AG09309 (cell line): ENCODE results near the gene PFDN2.

Source experiments
- DNase-seq: peaks from one replicate; pipeline ENCODE4 v3.0.0-alpha.2; 2010; ENCODE audit warnings: low read depth
- H3K4me3 ChIP-seq: 2 replicates; pipeline ENCODE4 v1.5.1; 2011; ENCODE audit warnings: mild to moderate bottlenecking, low read depth, low read length, moderate library complexity; ENCODE audit not compliant: control insufficient read depth
- TF ChIP-seq, protein P1 (sequence below): IDR thresholded peaks from 2 replicates; pipeline ENCODE4 v1.5.1; 2011; ENCODE audit warnings: mild to moderate bottlenecking, low read depth, low read length, inconsistent platforms; ENCODE audit not compliant: insufficient read depth, control insufficient read depth; ENCODE audit errors: missing control alignments

Gene PFDN2

DNA sequence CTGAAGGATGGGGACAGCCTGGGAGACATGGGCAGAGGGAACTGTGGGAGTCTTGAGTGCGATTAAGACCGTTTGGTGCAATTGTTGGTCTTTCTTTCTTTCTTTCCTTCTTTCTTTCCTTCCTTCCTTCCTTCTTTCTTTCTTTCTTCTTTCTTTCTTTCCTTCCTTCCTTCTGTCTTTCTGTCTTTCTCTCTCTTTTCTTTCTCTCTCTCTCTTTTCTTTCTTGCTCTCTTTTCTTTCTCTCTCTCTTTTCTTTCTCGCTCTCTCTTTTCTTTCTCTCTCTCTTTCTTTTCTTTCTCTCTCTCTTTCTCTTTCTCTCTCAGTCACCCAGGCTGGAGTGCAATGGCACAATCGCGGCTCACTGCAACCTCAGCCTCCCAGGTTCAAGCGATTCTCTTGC lies 22.6 kb downstream of the PFDN2 start:
- DNase-seq, result no peak
- no peak overlapping the region for H3K4me3 ChIP-seq
- TF ChIP-seq, protein P1, sequence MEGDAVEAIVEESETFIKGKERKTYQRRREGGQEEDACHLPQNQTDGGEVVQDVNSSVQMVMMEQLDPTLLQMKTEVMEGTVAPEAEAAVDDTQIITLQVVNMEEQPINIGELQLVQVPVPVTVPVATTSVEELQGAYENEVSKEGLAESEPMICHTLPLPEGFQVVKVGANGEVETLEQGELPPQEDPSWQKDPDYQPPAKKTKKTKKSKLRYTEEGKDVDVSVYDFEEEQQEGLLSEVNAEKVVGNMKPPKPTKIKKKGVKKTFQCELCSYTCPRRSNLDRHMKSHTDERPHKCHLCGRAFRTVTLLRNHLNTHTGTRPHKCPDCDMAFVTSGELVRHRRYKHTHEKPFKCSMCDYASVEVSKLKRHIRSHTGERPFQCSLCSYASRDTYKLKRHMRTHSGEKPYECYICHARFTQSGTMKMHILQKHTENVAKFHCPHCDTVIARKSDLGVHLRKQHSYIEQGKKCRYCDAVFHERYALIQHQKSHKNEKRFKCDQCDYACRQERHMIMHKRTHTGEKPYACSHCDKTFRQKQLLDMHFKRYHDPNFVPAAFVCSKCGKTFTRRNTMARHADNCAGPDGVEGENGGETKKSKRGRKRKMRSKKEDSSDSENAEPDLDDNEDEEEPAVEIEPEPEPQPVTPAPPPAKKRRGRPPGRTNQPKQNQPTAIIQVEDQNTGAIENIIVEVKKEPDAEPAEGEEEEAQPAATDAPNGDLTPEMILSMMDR, result no peak

DNA sequence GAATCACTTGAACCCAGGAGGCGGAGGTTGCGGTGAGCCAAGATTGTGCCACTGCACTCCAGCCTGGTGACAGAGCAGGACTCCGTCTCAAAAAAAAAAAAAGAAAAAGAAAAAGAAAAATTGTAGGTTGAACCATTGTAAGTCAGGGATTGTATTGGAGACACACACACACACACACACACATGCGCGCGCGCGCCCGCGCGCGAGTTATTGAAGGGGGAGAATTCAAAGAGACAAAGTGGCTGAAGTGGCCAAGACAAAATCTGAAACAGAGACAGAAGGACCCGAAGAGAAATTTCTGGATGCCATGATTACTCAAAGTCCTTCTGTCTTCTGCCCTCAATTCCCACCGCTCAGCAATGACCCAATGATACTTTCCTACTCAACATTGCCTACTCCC lies 23.4 kb downstream of the PFDN2 start:
- TF ChIP-seq, protein P1, result no peak
- no peak for DNase-seq
- no peak overlapping the region for H3K4me3 ChIP-seq

DNA sequence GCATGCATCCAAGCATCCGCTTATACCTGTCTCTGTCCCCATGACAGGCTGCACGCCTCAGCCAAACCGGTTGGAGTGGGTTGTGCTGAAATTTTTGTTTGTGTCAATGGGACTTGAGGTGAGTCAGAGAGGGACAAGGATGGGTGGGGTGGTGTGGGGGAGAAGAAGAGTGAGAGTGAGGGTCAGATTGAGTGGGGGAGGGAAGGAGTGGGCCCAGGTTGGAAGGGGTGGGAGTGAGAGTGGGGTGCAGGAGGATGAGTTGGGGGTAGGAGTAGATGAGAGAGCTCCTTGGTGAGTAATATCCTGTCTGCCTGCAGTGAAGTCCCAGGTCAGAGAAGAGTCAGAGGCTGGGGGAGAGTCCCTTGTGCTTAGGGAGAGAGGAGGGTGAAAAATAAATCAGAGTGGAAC lies 25.2 kb downstream of the PFDN2 start:
- TF ChIP-seq, protein P1, result no peak
- H3K4me3 ChIP-seq, result no peak overlapping the region
- DNase-seq, result no peak

DNA sequence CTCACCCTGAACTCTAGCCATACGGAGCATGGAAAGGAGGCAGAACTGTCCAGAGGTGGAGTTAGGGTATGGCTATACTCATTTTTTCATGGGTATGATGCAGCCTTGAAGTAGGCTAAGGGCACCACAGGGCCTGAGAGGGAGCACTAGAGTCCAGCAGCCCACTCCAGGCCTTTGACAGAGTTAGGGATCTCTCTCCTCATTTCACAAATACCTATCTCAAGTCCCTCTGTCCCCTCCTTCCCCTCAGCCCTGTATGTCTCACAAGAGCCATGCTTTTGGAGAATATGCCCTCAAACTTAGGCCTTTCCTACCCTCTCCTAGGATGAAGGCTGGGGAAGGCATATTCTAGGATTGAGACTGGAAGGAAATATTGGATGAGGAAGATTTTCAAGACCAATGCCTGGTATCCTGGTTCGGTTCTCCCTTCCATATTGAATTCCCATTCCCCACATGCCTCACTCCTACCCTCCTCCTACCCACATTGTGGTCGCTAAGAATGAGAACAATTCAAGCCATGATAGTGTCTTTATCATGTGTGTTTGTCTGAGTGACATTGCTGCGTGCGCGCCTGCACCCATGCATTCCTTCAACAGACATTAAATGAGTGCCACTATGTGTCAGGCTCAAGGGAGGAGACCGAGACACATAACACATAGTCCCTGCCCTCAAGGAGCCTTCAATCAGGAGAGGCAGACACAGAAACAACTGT lies 25.9 kb downstream of the PFDN2 start:
- no peak for DNase-seq
- no peak overlapping the region for H3K4me3 ChIP-seq
- TF ChIP-seq, protein P1, result no peak

DNA sequence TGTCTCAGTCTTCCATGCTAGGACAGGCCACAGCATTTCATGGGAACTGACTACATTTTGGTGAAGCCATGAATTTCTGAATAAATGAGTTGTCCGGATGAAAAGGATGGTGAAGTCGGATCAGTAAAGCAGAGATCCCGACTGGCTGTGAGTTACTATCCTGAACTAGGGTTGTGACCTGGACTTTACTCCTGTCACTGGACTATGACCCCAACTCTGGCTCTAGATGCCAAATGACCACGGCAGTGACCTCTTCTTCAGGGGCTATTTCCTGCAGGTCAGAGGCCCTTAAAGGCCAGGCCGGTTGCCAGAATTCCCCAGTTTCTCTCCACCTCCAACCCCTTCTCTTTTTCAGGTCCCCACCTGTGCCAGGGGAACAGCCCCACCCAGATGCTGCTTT lies 26.7 kb downstream of the PFDN2 start:
- H3K4me3 ChIP-seq, result no peak overlapping the region
- no peak for DNase-seq
- TF ChIP-seq, protein P1, result no peak

DNA sequence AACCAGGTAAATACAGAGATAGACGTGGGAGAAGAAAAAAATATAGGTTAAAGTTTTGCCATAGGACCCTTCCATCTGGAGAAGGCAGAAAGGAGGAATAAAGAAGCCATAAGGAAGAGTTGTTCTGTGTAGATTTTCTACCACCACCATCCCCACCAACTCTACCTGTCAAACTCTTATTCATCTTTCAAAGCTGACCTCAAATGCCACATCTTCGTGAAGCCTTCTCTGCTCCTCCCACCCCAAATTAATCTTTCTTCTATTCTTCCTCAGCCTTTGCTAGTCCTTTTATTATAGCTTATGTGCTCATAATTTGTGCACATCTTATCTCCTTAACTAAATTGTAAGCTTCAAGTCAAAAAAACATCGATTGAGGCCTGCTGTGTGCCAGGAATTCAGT lies 27.2 kb downstream of the PFDN2 start:
- H3K4me3 ChIP-seq, result no peak overlapping the region
- TF ChIP-seq, protein P1, result no peak
- DNase-seq, result no peak

DNA sequence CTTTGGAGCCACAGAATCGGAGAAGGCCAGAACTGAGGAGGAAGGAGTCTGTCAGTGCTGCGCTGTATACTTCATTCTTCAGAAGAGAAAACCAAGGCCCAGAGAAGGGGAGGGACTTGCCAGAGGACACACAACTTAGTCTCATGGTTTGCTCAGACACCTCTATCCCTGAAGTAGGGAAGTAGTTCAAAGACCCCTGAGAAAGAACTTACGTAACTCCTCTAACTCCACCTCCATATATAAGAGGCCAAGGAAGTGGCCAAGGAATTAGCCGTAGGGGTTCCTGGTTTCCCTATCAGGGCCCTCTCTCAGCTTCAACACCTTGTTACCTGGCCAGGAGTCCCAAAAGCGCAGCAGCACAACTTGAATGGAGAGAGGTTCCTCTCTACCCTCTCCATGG lies 27.9 kb downstream of the PFDN2 start:
- no peak for DNase-seq
- H3K4me3 ChIP-seq, result no peak overlapping the region
- TF ChIP-seq, protein P1, result no peak
